H9 (cell line): Measurements from ENCODE around the gene SERTAD2. TPM values are rescaled to one million over a fixed set of nuclear protein-coding genes. Genes with fewer than 3 reads are reported as not detected.

Experiments
- DNase-seq: peaks from one replicate; pipeline ENCODE4 v3.0.0-alpha.2; 2017
- H2AFZ ChIP-seq: one replicate; pipeline ENCODE4 v1.6.1; 2013; ENCODE audit warnings: mild to moderate bottlenecking, low read length, control low read depth, moderate library complexity
- H2AK5ac ChIP-seq: 2 replicates; pipeline ENCODE4 v1.6.1; 2013; ENCODE audit warnings: low read length, control low read depth, mixed read lengths; ENCODE audit not compliant: insufficient read length
- H2BK120ac ChIP-seq: one replicate; pipeline ENCODE4 v1.6.1; 2013; ENCODE audit warnings: low read depth, mild to moderate bottlenecking, low read length, control low read depth, inconsistent platforms; ENCODE audit not compliant: poor library complexity, severe bottlenecking
- H2BK12ac ChIP-seq: 2 replicates; pipeline ENCODE4 v1.6.1; 2013; ENCODE audit warnings: low read length, control low read depth, mixed read lengths, low read depth; ENCODE audit not compliant: insufficient read length
- H2BK15ac ChIP-seq: 2 replicates; pipeline ENCODE4 v1.6.1; 2013; ENCODE audit warnings: low read depth, low read length, control low read depth
- H2BK20ac ChIP-seq: one replicate; pipeline ENCODE4 v1.6.1; 2013; ENCODE audit warnings: low read depth, mild to moderate bottlenecking, low read length, control low read depth, inconsistent platforms; ENCODE audit not compliant: poor library complexity, severe bottlenecking
- H2BK5ac ChIP-seq: 2 replicates; pipeline ENCODE4 v1.6.1; 2013; ENCODE audit warnings: low read length, control low read depth, mixed read lengths; ENCODE audit not compliant: insufficient read length
- H3K14ac ChIP-seq: 2 replicates; pipeline ENCODE4 v1.6.1; 2013; ENCODE audit warnings: low read length, control low read depth; ENCODE audit not compliant: insufficient read depth
- H3K18ac ChIP-seq: 2 replicates; pipeline ENCODE4 v1.6.1; 2013; ENCODE audit warnings: low read depth, mild to moderate bottlenecking, mixed read lengths, low read length, control low read depth; ENCODE audit not compliant: insufficient read length
- H3K23ac ChIP-seq: 2 replicates; pipeline ENCODE4 v1.6.1; 2013; ENCODE audit warnings: low read length, control low read depth, mixed read lengths, low read depth; ENCODE audit not compliant: insufficient read length
- H3K23me2 ChIP-seq: 2 replicates; pipeline ENCODE4 v1.6.1; 2013; ENCODE audit warnings: low read depth, mild to moderate bottlenecking, mixed read lengths, low read length, control low read depth; ENCODE audit not compliant: insufficient read length, poor library complexity, severe bottlenecking
- H3K27ac ChIP-seq: 2 replicates; pipeline ENCODE4 v1.5.1; 2013; ENCODE audit warnings: low read length, control low read depth, mixed read lengths, low read depth; ENCODE audit not compliant: insufficient read length
- H3K27me3 ChIP-seq: 2 replicates; pipeline ENCODE4 v1.6.1; 2013; ENCODE audit warnings: low read length, control low read depth, inconsistent platforms; ENCODE audit not compliant: insufficient read depth
- H3K4ac ChIP-seq: 2 replicates; pipeline ENCODE4 v1.6.1; 2013; ENCODE audit warnings: low read depth, mild to moderate bottlenecking, control low read depth, inconsistent platforms, low read length, moderate library complexity
- H3K4me1 ChIP-seq: 2 replicates; pipeline ENCODE4 v1.6.1; 2013; ENCODE audit warnings: low read length, control low read depth, inconsistent platforms; ENCODE audit not compliant: insufficient read depth
- H3K4me2 ChIP-seq: 2 replicates; pipeline ENCODE4 v1.6.1; 2013; ENCODE audit warnings: low read length, control low read depth, mixed read lengths; ENCODE audit not compliant: insufficient read length, insufficient read depth
- H3K56ac ChIP-seq: 2 replicates; pipeline ENCODE4 v1.6.1; 2013; ENCODE audit warnings: low read depth, mild to moderate bottlenecking, mixed read lengths, low read length, control low read depth; ENCODE audit not compliant: insufficient read length
- H3K79me1 ChIP-seq: 2 replicates; pipeline ENCODE4 v1.6.1; 2013; ENCODE audit warnings: low read depth, mild to moderate bottlenecking, moderate library complexity, low read length, control low read depth, inconsistent platforms; ENCODE audit not compliant: insufficient read depth, poor library complexity, severe bottlenecking
- H3K79me2 ChIP-seq: 2 replicates; pipeline ENCODE4 v1.6.1; 2013; ENCODE audit warnings: low read length, control low read depth, inconsistent platforms; ENCODE audit not compliant: insufficient read depth
- H3K9ac ChIP-seq: 2 replicates; pipeline ENCODE4 v1.6.1; 2013; ENCODE audit warnings: low read length, control low read depth, mixed read lengths; ENCODE audit not compliant: insufficient read length; ENCODE audit errors: extremely low read depth
- H3K9me3 ChIP-seq: one replicate; pipeline ENCODE4 v1.6.1; 2013; ENCODE audit warnings: low read depth, low read length, inconsistent platforms; ENCODE audit not compliant: control insufficient read depth
- H3T11ph ChIP-seq: one replicate; pipeline ENCODE4 v1.6.1; 2013; ENCODE audit warnings: mild to moderate bottlenecking, low read length, control low read depth, inconsistent platforms
- H4K20me1 ChIP-seq: one replicate; pipeline ENCODE4 v1.6.1; 2013; ENCODE audit not compliant: control insufficient read depth, insufficient read length, insufficient read depth
- H4K5ac ChIP-seq: 2 replicates; pipeline ENCODE4 v1.6.1; 2013; ENCODE audit warnings: low read depth, mild to moderate bottlenecking, mixed read lengths, low read length, control low read depth; ENCODE audit not compliant: insufficient read length
- H4K8ac ChIP-seq: replicated peaks from 2 replicates; pipeline ENCODE4 v1.6.1; 2013; ENCODE audit warnings: low read length, control low read depth, mixed read lengths, low read depth; ENCODE audit not compliant: insufficient read length
- H4K91ac ChIP-seq: 2 replicates; pipeline ENCODE4 v1.6.1; 2013; ENCODE audit warnings: low read depth, mild to moderate bottlenecking, moderate library complexity, mixed read lengths, low read length, control low read depth; ENCODE audit not compliant: insufficient read length
- H3K27ac Mint-ChIP-seq, 3 experiments: 2 replicates in 2 of 3; 3 replicates in 1 of 3; pipeline ENCODE4 v1.8.0; 2020 to 2021; ENCODE audit warnings: mixed read lengths in 3 of 3, mild to moderate bottlenecking in 1 of 3, moderate library complexity in 1 of 3
- H3K27me3 Mint-ChIP-seq: 2 replicates; pipeline ENCODE4 v1.8.0; 2021; ENCODE audit warnings: low read depth, mild to moderate bottlenecking, moderate library complexity, mixed read lengths
- H3K36me3 Mint-ChIP-seq, 3 experiments: 2 replicates in 2 of 3; 3 replicates in 1 of 3; pipeline ENCODE4 v1.8.0; 2020 to 2021; ENCODE audit warnings: low read depth in 3 of 3, mixed read lengths in 3 of 3; ENCODE audit not compliant: insufficient read depth in 1 of 3
- H3K4me1 Mint-ChIP-seq, 2 experiments: 2 replicates each; pipeline ENCODE4 v1.8.0; 2020; ENCODE audit warnings: mixed read lengths in 2 of 2
- H3K4me3 Mint-ChIP-seq, 2 experiments: 2 replicates in 1 of 2; 3 replicates in 1 of 2; pipeline ENCODE4 v1.8.0; 2020 to 2021; ENCODE audit warnings: mild to moderate bottlenecking in 2 of 2, mixed read lengths in 2 of 2, moderate library complexity in 1 of 2
- H3K9me3 Mint-ChIP-seq, 2 experiments: 2 replicates in 1 of 2; 3 replicates in 1 of 2; pipeline ENCODE4 v1.8.0; 2020; ENCODE audit warnings: mild to moderate bottlenecking in 2 of 2, mixed read lengths in 2 of 2, moderate library complexity in 1 of 2
- CTCF ChIP-seq: fragments of 200-600 bp; sonication (generic); conservative IDR thresholded peaks from 3 replicates; pipeline ENCODE4 v1.8.0; 2021; ENCODE audit warnings: antibody characterized with exemption, mild to moderate bottlenecking
- WGBS: extraction: QIAGEN DNeasy Blood & Tissue Kit; methylation state at CpG from one replicate; pipeline ENCODE4 v1.1.7; 2013; ENCODE audit warnings: missing lambda C conversion rate, low lambda C conversion rate, mixed read lengths; ENCODE audit not compliant: insufficient read length; ENCODE audit errors: extremely low coverage; 5-methylcytosine and 5-hydroxymethylcytosine counted together
- total RNA-seq: library from RNA; stranded (reverse); gene quantifications from 2 replicates; pipeline ENCODE4 v1.2.1, GENCODE V29; 2021

The SERTAD2 gene
- total RNA-seq, 1 experiment from 2014 or later, result 3.5 TPM

DNA sequence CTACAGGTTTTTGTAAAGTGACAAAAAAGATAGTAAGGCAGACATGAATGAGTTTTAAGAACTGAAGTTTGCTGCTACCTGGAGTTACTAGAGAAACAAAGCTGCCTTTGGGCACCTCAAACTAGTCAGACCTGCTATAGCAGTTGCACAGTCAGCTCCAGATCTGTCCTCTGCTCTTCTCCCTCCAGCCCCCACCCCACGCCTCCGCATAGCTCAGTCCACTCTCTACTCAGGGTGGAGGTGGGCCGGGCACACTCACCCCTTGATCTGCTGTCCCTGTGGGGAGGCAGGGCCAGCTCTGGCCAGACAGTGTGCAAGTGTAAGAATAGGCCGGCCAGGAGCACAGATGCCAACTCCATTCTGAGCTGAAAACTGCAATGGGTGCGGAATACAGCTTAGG is 4.1 kb downstream of the SERTAD2 start:
- Histone ChIP-seq H3K9me3 (no peaks in the 10 kb centered on the region), H4K8ac (no peak overlapping the region), H3K9ac (no peak overlapping the region), H2BK12ac (no peak overlapping the region), H2BK20ac (no peak overlapping the region), H3K79me2 (0 out of 2 replicates have a peak, but pooled peaks cover 3% of the 10 kb centered on the region), H3K23ac (no peak overlapping the region), H3K27ac (no peak overlapping the region), H3K27me3 (no peaks in the 10 kb centered on the region; the same call in 1 of the 2 replicates), H2AK5ac (no peak overlapping the region), H4K5ac (no peak overlapping the region), H3K23me2 (peaks cover 20% of the 10 kb centered on the region), H3K79me1 (no peaks in the 10 kb centered on the region), H4K91ac (no peak overlapping the region), H3K4me2 (no peak overlapping the region), H2BK5ac (no peak overlapping the region), H2BK15ac (no peak overlapping the region), H3K56ac (no peak overlapping the region), H3T11ph (no peak overlapping the region), H4K20me1 (no peaks in the 10 kb centered on the region), H2AFZ (no peak overlapping the region), H3K4ac (no peak overlapping the region), H2BK120ac (no peak overlapping the region), H3K14ac (no peak overlapping the region), H3K4me1 (peaks cover 2% of the 10 kb centered on the region; the same call in 1 of the 2 replicates), H3K18ac (no peak overlapping the region)
- no CpG with 5 or more reads among the region's 5 CpGs for WGBS
- DNase-seq, result no peak
- no peak for TF ChIP-seq CTCF
- no peak overlapping the region for H3K27ac Mint-ChIP-seq
- H3K4me3 Mint-ChIP-seq, result peak overlapping the region in 1 of 2 experiments; percentile 68; a peak in 2 of 5 replicates
- peaks cover 27% of the 10 kb centered on the region for H3K27me3 Mint-ChIP-seq
- H3K36me3 Mint-ChIP-seq, result no peaks in the 10 kb centered on the region
- no peaks in the 10 kb centered on the region for H3K9me3 Mint-ChIP-seq
- peaks cover 43 to 45% of the 10 kb centered on the region in 2 experiments for H3K4me1 Mint-ChIP-seq
